ENCODE results near the gene CFL2.
"Not testable (repeated sequence)": the region's sequence is repeated elsewhere in the genome, so short reads cannot be mapped to it uniquely, and the experiment has no call there.

Gene CFL2

GRCh38 chr14:34711169-34711568 lies 3.2 kb downstream of the CFL2 start:
- DNase-seq, result no peak

- no peak for DNase-seq
Measured at GRCh38 chr14:34710744-34711143, 3.6 kb downstream of the CFL2 start.

DNA sequence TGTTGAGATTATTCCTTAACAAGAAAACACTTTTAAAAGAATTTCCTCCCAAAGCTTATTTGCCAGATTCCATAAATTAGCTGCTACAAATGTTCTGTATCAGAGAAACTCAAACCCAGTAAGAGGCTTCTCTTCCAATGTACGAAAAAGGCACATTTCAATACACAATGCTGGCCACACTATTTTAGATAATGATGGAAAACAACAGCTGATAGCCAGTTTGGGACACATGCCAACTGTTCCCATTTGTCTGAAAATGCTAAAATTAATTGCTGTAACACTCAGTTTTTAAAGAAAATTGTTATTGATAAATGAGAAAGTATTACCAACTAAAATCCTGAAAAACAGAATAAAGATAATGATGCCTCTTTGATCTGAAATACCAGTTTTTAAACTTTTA lies 4.4 kb downstream of the CFL2 start:
- DNase-seq, result no peak

DNA sequence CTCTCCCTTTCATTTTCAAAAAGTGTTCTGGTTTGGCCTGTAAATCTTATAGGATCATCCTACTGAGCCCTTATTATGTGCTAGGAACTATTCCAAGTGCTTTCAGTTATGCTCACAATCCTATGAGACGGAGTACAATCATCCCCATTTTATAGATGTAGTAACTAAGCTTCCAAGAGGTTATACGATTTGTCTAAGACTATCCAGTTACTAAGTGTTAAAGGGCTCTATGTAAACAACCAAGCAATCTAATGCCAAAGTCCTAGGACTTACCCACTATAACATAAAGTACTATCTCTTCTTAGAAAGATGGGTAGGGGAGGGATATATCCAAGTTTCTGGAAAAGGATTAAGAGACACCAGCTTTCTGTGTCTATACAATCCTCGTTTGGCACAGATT lies 6.7 kb downstream of the CFL2 start:
- no peak for DNase-seq

GRCh38 chr14:34701808-34702207 lies 12.6 kb downstream of the CFL2 start:
- no peak for DNase-seq

DNA sequence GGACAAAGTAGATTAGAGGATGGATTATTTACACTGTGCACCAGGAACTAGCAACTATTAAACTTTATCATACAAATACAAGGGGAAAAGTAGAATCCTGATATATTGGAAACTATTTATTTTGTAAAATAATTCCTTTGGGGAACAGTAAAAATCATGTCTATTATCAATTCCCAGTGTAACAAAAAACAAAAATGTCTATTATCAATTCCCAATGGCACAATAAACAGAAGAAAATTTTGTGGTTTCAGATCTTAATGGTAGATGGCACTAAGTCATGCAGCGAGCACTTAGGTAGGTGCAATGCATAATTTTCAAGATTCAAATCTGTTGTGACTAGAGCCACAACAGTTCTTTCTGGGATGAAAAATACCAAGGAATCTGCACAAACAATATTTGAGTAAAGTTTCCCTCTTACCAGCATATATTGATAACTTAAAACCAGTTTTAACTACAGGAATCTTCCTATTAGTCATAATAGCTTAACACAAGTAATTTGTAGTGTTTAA lies 13.7 kb downstream of the CFL2 start:
- DNase-seq, result no peak

DNA sequence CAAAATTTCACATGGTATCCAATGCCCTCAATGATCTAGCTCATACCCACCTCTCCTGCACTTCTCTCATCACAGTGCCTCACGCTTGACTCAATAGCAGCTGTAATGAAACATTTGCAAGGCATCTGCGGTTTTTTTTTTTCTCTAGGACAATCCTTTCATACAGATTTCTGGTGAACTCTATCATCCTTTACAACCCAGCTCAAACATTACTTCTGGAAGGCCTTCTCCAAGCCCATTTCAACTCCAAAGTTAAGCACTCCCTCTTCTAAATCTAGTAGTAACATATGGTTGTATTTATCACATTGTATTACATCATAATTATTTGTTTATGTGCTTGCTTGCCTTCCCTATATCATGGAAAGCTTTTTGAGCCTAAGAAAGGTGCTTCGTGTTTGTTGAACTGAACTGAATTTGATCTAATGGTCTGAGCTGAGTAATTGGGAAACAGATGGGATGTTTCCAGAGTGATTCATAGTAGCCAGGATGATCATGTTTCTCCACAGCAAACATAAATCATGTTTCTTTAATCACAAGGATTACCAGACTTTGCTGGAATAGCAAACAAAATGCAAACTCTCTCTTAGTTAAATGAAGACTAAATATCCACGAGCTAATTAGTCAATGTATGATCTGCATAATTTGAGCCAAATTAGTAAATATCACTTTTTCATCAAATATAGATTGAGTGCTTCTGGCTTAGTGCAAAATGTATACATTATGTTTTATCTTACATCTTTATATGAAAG lies 14.3 kb downstream of the CFL2 start:
- no peak for DNase-seq

- not testable (repeated sequence) for DNase-seq
Measured at GRCh38 chr14:34694216-34694615, 20.2 kb downstream of the CFL2 start.

- no peak for DNase-seq
Measured at GRCh38 chr14:34693228-34693939, 21.0 kb downstream of the CFL2 start.

DNA sequence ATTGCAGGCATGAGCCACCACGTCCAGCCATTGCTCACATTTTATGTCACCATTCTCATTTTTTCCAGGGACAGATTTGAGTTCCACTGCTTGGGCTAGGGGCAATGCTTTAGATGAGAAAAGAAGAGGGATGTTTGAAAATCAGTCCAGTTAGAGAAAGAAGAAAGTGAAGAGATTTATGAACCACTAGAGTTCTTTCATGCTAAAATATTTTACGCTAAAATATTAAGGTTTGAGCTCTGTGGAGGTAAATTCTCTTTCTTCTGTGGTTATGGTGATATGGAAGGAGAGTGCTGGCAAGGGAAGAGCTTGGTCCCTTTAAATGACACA lies 21.5 kb downstream of the CFL2 start:
- no peak for DNase-seq

GRCh38 chr14:34692348-34692747 lies 22.0 kb downstream of the CFL2 start:
- no peak for DNase-seq

DNA sequence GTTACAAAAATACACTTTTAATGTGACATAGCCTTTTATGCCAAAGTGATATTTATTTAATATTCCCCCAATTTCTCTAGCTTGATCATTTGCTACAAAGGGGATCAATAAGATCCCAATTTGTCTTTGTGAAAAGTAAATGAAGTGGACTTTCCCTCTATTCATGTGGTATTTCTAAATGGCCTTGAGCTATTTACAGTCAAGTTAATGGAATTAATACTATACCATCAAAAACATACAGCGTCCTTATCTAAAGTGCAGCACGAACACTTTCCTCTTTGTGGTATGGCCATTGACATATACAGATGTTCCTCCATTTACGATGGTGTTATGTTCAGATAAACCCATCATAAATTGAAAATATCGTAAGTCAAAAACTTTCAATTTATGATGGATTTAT lies 23.2 kb downstream of the CFL2 start:
- DNase-seq, result no peak

- no peak for DNase-seq
Measured at GRCh38 chr14:34688470-34689206, 25.8 kb downstream of the CFL2 start.

DNA sequence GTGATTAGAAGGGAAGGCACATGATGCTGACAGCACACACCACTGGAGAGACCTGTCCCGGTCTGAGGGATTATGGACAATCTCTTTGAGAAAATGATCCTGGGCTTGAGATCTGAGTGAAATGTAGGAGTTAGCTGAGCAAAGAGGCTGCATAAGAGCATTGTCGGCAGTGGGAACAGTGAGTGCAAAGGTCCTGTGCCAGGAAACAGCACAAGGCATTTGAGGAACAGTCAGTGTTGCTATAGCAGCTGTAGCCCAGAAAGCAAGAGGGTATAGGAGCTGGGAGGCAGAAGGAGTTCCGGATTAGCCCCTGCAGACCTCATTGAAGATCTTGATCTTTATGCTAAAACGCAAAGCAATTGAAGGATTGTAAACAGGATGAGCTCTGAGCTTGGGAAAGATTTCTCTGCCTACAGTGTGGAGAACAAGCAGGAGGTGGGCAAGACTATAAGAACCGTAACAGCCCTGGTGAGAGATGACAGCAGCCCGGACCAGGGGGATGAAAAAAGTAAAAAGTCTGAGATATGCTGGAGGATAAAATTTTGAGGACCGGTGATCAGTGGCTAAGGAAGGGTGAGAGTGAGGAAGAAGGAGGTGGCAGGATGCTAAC lies 28.5 kb downstream of the CFL2 start:
- no peak for DNase-seq

- DNase-seq, result no peak
Measured at GRCh38 chr14:34684578-34684977, 29.8 kb downstream of the CFL2 start.

GRCh38 chr14:34682787-34683321 lies 31.5 kb downstream of the CFL2 start:
- no peak for DNase-seq

GRCh38 chr14:34680806-34681479 lies 33.5 kb downstream of the CFL2 start:
- no peak for DNase-seq

DNA sequence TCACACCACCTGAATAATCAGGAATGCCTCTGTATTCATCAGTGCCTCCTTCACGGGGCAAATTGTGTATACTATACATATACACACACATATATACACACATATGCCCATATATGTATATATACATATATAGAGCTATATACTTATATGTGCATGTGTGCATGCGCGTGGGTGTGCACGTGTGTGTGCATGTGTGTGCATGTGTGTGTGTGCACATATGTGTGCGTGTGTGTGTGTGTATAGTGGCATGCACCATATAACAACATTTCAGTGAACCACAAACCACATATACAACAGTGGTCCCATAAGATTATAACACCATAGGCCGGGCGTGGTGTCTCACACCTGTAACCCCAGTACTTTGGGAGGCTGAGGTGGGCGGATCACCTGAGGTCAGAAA lies 35.7 kb downstream of the CFL2 start:
- DNase-seq, result no peak

DNA sequence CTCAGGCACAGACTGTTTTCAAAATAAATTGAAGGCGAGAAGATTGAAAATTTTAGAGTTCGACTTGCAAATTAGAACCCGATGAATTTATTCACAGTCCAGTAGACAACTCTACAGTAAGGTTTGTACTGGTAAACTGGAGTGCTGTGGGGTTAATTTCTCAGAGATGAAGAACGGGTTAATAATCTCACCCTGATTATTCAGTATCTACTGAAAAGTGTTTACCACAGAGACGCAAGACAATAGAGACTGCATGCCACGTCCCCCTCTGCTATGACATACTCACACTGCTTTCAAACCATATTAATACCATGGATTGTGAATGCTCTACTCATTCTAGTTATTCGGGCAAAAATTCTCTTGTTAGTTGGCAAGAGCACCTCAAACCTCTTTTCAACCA lies 36.1 kb downstream of the CFL2 start:
- no peak for DNase-seq

DNA sequence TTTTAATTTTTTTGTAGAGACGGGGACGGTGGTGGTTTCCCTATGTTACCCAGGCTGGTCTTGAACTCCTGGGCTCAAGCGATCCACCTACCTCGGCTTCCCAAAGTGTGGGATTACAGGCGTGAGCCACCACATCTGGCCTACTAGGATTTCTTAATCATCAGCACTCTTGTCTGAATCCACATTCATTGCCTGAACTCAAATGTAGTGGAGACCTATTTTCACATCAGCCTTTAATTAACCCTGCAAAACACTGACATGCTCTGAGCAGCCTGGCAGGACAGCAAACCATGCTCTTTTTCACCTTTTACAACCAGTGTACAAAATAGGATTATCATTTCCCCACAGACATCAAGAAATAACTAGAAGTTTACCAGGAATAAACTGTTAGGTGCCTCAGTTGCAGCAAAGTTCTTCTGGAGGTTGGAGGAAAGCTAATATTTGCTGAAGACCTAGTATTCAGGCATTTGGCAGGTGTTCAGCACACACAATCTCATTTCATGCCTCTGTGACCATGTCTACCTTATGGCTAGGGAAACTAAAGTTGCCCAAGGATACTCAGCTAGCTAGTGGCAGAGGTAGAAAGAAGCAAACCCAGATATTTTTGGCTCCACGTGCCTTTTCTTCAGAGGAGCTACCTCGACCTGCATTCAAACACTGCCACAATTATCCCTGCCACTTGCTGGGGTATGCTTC lies 37.7 kb downstream of the CFL2 start:
- no peak for DNase-seq

GRCh38 chr14:34673702-34674101 lies 40.7 kb downstream of the CFL2 start:
- DNase-seq, result no peak

- no peak for DNase-seq
Measured at GRCh38 chr14:34671716-34672115, 42.7 kb downstream of the CFL2 start.

Measured in NCI-H1048 (cell line).